Lung microvascular endothelial cell (primary cell): ENCODE results near the gene TMPRSS3. TPM values are rescaled to one million over a fixed set of nuclear protein-coding genes. Genes with fewer than 3 reads are reported as not detected.

Experiments
- DNase-seq, 2 donors: peaks; one replicate each; pipeline versions ENCODE4 v3.0.0 to v3.0.0-alpha.2; 2010; ENCODE audit warnings: low read depth in 2 of 2
- total RNA-seq: library from RNA; depleted of rRNA; stranded (reverse); fragments of >200 nt; gene quantifications from 2 replicates; pipeline ENCODE4 v1.2.1, GENCODE V29; 2014

The TMPRSS3 gene
- total RNA-seq, 1 donor from 2014 or later: not detected

GRCh38 chr21:42351626-42352440 lies 44.0 kb downstream of the TMPRSS3 start:
- DNase-seq: no peak

DNA sequence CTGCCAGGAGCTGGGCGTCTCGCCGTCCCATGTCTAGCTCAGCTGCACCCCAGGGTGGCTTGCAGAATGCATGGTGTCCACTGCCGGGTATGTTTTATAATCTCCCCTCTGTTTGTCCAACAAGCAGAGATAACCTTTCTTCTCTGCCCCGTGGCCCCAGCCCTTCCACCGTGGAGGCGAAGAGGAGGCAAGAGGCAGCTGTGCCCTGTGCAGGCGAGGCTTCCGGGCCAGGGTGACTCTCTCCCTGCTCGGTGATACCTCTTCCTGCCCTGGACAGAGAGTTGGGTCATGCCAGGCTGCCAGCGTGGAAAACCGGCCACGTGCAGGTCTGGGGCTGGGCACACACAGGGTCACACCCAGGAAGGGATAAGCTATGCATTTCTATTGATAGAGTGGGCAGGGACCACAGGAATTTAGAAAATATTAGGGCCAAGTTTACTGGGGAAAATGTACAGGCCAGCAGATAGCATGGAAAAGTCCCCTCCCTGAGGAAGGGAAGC lies 44.9 kb downstream of the TMPRSS3 start, which contains the start of gene TFF2:
Gene TFF2 (minus strand): TSS at position 68 of the 500 bp plus-strand sequence. CDS start 37 bp downstream, at position 31.
- DNase-seq: peak in 1 of 2 donors; percentile 22

GRCh38 chr21:42350318-42350910 lies 45.4 kb downstream of the TMPRSS3 start:
- no peak for DNase-seq

DNA sequence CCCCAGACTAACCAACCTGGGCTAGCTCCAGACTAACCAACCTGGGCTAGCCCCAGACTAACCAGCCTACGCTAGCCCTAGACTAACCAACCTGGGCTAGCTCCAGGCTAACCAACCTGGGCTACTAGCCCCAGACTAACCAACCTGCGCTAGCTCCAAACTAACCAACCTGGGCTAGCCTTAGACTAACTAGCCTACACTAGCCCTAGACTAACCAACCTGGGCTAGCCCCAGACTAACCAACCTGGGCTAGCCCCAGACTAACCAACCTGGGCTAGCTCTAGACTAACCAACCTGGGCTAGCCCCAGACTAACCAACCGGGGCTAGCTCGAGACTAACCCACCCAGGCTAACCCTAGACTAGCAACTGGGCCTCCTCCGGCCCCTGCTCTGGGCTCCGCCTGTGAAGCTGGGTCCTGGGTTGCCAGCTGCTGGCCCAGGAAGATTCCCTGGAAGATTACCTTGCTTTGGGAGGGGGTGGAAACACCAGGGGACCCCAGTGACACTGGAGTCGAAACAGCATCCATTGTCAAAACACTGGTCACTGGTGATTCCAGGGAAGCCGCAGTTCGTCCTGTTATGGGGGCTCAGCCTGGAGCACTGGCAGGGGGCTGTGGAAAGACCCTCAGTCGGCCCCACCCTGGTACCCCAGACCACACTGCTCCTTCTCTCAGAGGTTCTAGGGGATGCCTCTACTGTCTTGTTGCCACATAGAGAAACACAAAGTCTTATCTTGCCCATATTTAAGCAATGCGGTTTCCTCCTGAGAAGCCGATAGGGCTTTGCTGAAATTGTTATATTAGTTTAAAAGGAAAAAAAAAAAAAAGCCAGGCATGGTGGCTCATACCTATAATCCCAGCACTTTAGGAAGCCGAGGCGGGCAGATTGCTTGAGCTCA lies 46.2 kb downstream of the TMPRSS3 start:
- no peak for DNase-seq

DNA sequence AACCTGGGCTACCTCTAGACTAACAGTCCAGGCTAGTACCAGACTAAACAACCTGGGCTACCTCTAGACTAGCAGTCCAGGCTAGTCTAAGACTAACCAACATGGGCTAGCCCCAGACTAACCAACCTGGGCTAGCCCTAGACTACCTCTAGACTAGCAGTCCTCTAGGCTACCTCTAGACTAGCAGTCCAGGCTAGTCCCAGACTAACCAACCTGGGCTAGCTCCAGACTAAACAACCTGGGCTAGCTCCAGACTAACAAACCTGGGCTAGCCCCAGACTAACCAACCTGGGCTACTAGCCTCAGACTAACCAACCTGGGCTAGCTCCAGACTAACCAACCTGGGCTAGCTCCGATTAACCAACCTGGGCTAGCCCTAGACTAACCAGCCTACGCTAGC lies 47.1 kb downstream of the TMPRSS3 start:
- DNase-seq: no peak

GRCh38 chr21:42347601-42348327 lies 48.1 kb downstream of the TMPRSS3 start:
- DNase-seq: no peak

DNA sequence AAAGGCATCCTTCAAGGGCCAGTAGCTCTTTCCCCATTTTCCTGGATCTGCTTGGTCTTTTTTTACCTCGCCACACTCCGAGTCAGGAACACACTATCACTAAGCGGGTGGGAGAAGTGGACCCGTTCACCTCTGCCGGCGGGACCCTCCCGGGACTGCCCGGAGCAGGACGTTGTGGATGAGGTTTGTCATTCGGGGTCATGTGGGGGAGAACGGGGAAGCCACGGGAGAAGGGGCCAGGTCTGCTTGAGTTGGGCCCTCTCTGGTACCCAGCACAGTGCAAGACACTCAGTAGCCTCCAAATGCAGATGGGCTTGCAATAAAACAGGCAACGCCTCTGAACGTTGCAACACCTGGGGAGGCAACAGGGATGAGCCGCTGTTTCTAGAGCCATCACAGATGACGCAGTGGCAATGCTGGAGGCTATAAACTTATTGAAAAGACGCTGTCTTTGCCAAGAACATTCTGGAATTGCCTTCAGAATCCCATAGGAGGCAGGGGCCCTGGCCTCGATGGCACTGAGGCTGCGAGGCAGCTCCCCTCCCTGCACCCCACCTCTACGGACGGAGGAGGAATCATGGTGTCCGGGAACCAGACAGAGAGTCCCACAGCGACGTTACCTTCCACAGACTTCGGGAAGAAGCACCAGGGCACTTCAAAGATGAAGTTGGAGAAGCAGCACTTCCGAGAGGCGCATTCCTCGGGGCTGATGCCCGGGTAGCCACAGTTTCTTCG lies 48.8 kb downstream of the TMPRSS3 start:
- DNase-seq: no peak

- no peak for DNase-seq
These were observed 49.4 kb downstream of the TMPRSS3 start for GRCh38 chr21:42346441-42346840.

DNA sequence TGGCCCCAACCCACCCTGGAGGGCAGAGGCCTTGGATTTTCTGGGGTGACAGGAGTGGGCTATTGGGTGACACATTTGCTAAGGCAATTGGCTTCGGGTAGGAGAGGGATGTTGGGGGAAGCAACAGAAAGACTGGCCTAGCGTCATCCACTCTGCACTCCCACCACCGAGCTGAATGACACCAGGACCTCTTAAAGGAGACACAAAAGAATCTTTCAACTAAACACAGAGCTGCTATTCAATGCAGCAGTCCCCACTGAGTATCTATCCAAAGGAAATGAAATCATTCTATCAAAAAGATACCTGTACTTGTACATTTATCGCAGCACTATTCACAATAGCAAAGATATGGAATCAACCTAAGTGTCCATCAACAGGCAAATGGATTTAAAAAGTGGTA lies 51.2 kb downstream of the TMPRSS3 start:
- DNase-seq: no peak

DNA sequence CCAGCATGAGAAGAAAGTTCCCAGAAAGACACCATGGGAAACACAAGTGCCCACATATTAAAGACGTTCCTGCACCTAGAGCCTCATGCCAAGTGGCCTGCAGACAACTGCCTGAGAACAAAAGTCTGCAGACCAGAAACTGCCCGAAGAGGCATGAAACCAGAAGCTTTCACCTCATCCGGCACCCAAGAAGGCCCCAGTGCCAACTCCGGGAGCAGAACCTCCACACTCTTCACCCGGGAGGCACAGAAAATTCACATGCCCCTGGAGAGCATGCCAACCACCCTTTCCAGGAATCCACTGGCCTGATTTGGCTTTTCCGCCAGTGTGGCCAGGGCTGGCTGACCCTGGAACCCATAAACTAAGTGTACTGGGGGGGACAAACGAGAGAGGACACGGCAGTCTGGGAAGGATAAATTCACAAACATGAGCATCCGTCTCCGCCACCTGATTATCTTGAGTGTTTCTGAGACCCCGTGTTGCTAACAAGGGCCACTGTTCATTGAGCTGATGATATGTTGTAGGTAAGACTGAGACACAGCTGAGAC lies 51.8 kb downstream of the TMPRSS3 start:
- no peak for DNase-seq

DNA sequence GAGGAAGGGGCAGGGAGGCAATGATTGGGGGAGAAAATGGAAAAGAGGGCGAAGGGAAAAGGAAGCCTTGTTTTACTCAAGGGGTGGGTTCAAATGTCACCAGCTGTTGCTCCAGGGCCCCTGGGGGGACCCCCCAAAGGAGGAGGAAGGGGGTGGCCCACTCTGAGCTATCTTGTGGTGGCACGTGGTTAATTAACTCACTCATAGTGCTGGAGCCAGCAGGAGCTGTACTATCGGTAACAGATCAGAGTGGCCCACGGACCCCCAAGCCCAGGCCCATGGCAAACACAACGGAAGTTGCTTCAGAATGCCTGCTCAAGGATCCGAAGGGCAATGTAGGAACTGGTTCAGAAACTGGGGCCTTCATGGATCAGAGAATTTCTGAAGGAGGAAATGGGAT lies 52.3 kb downstream of the TMPRSS3 start:
- DNase-seq: no peak

DNA sequence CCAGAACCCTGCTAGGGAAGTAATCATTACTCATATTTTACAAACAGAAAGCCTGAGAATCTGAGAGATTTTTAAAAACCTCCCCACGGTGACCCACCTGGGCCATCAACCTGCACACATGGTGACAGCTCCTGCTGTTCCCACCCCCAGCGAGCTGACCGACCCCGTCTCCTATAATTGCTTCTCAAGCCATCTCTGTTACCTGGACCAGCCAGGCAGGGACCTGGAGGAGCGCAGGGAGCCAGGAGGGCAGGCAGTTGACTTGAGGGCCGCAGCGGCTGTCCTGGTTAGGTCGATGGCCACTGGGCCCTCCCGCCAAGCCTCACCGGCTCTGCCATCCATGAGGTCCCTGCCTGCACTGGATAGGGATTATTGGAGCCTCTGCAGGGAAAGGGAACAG lies 52.8 kb downstream of the TMPRSS3 start:
- DNase-seq: no peak

DNA sequence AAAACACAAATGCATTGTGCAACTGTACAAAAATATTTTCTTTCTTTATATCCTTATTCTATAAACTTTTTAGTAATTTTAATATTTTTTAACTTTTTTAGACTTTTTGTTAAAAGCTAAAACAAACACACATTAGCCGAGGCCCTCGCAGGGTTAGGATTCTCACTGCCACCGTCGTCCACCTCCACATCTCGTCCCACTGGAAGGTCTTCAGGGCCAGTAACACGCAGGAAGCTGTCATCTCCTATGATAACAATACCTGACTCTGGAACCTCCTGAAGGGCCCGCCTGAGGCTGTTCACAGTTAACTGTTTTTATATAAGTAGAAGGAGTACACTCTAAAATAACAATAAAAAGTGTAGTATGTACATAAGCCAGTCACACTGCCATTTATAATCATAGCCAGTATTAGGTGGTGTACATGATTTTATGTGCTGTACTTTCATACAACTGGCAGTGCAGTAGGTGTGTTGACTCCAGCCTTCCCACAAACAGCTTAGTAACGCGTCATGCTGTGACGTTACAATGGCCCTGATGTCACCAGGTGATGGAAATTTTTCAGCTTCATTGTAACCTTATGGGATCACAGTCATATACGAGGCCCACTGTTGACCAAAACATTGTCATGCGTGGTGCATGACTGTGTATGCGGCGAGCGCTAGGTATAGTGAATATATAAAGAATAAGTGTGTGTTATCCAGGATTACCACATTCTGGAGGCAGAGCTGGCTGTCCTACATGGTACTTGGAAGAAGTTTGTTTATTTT lies 53.9 kb downstream of the TMPRSS3 start:
- DNase-seq: no peak

GRCh38 chr21:42340187-42341050 lies 55.4 kb downstream of the TMPRSS3 start:
- DNase-seq: no peak

DNA sequence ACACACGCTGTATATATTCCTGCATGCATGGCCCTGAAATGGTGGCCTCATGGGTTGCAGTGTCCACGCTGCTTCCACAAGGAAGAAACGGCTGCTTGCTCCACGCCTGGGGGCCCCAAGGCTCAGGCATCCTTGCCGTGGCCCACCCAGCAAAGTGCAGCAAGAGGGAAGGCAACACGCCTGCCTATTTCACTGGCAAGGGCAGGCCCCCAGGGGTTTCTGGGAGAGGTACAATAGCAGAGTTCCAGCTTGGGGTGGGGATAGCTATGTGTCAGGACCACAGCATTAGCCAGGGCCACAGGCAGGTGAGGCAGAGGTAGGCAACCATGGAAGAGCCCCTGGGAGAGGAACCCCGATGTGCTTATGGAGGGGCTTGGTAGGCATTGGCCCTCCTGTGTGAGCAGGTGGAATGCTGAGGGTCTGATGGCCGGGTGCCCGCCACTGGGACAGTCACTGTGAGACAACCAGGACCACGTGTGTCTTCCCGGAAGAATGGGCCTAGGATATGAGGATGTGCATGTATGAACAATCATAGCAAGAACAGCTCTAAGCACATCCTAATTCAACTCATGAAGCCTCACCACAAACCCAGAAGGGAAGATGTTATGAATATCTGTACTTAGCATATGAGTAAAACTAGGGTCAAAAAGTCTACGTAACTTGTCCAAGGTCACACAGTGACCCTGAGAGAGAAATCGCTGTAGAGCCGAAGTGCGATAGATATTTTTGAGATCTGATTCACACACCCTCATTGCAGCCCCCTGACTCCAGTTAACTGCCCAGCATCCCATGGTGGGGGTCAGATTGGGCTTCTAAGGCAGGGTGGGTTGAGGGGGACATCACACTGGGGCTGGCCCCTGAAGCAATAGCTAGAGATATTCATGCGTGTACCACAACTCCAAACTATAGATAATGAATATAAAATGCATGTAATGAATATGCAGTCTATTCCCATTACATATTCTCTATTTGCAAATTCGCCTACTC lies 56.8 kb downstream of the TMPRSS3 start:
- DNase-seq: no peak

- DNase-seq: peak; percentile 63 to 92
These were observed 57.8 kb downstream of the TMPRSS3 start for GRCh38 chr21:42337830-42338728.
